Measurements from ENCODE around the gene MIEF1.

The MIEF1 gene

DNA sequence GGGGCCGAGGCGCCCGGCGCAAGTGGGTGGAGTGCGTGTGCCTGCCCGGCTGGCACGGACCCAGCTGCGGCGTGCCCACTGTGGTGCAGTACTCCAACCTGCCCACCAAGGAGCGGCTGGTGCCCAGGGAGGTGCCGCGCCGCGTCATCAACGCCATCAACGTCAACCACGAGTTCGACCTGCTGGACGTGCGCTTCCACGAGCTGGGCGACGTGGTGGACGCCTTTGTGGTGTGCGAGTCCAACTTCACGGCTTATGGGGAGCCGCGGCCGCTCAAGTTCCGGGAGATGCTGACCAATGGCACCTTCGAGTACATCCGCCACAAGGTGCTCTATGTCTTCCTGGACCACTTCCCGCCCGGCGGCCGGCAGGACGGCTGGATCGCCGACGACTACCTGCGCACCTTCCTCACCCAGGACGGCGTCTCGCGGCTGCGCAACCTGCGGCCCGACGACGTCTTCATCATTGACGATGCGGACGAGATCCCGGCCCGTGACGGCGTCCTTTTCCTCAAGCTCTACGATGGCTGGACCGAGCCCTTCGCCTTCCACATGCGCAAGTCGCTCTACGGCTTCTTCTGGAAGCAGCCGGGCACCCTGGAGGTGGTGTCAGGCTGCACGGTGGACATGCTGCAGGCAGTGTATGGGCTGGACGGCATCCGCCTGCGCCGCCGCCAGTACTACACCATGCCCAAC is 14.1 kb upstream of the MIEF1 start:
- H3K27ac ChIP-seq (ENCODE audit: low read depth, low read length) = no peak overlapping the region
- no peaks in the 10 kb centered on the region for H3K36me3 ChIP-seq (ENCODE audit: control insufficient read depth, insufficient read depth, low read length)
- no peaks in the 10 kb centered on the region for H3K4me1 ChIP-seq (ENCODE audit: control insufficient read depth, insufficient read depth, low read length)
- no peaks in the 10 kb centered on the region for H3K27me3 ChIP-seq (ENCODE audit: control insufficient read depth, insufficient read depth, low read length)
- no peak overlapping the region for H3K4me3 ChIP-seq (ENCODE audit: low read length)
- H3K9ac ChIP-seq (ENCODE audit: low read length) = no peak overlapping the region

DNA sequence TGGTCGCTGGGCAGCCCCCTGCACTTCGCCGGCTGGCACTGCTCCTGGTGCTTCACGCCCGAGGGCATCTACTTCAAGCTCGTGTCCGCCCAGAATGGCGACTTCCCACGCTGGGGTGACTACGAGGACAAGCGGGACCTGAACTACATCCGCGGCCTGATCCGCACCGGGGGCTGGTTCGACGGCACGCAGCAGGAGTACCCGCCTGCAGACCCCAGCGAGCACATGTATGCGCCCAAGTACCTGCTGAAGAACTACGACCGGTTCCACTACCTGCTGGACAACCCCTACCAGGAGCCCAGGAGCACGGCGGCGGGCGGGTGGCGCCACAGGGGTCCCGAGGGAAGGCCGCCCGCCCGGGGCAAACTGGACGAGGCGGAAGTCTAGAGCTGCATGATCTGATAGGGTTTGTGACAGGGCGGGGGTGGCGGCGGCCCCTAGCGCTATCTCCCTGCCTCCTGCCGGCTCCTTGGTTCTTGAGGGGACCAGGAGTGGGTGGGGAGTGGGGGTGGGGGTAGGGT is 13.5 kb upstream of the MIEF1 start:
- H3K27me3 ChIP-seq (ENCODE audit: control insufficient read depth, insufficient read depth, low read length) = no peaks in the 10 kb centered on the region
- H3K4me1 ChIP-seq (ENCODE audit: control insufficient read depth, insufficient read depth, low read length) = no peaks in the 10 kb centered on the region
- H3K9ac ChIP-seq (ENCODE audit: low read length) = no peak overlapping the region
- no peaks in the 10 kb centered on the region for H3K36me3 ChIP-seq (ENCODE audit: control insufficient read depth, insufficient read depth, low read length)
- H3K4me3 ChIP-seq (ENCODE audit: low read length) = no peak overlapping the region
- no peak overlapping the region for H3K27ac ChIP-seq (ENCODE audit: low read depth, low read length)

DNA sequence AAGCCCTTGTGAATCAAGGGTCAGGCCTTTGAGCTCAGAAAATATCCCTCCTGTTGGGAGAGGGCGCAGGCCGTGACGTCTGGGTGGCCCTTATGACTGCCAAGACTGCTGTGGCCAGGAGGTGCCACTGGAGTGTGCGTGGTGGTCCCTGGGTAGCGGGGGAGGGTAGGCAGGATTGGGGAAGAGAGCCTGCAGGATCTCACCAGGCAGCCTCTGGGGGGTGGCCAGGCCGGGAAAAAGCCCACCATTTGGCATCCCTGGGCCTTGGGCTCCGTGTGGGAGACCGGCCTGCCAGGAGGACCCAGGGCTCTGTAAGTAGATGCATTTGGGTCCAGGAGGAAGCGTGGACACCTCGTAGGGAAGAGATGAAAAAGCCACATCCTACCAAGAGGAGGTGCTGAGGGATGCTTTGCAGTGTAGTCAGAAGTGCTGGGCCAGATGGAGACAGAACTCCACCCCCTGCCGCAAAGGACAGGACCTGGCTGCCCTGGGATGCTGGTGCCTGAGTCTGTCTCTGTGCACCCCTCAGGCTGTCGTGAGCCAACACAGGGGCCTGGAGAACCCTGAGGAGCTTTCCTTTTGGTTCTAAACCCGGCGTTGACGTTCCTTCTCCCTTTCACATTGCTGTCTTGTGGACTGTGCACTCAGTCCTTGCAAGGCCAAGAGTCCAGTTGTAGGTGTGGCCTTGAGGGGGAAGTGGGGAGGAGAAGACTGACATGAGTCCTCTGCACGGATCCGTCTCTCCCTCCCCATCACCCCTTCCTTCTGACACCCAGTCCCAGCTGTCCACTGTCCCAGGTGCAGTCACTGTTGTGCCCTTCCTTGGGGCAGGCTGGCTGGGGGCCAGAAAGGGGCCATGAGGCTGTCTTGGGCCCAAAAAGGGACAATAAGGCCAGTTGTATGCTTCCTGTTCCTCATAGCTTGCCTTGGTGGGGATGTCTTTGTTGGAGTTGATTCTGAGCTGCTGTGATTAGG is 12.7 kb upstream of the MIEF1 start:
- no peaks in the 10 kb centered on the region for H3K4me1 ChIP-seq (ENCODE audit: control insufficient read depth, insufficient read depth, low read length)
- no peak overlapping the region for H3K27ac ChIP-seq (ENCODE audit: low read depth, low read length)
- H3K27me3 ChIP-seq (ENCODE audit: control insufficient read depth, insufficient read depth, low read length) = no peaks in the 10 kb centered on the region
- no peaks in the 10 kb centered on the region for H3K36me3 ChIP-seq (ENCODE audit: control insufficient read depth, insufficient read depth, low read length)
- no peak overlapping the region for H3K9ac ChIP-seq (ENCODE audit: low read length)
- no peak overlapping the region for H3K4me3 ChIP-seq (ENCODE audit: low read length)

DNA sequence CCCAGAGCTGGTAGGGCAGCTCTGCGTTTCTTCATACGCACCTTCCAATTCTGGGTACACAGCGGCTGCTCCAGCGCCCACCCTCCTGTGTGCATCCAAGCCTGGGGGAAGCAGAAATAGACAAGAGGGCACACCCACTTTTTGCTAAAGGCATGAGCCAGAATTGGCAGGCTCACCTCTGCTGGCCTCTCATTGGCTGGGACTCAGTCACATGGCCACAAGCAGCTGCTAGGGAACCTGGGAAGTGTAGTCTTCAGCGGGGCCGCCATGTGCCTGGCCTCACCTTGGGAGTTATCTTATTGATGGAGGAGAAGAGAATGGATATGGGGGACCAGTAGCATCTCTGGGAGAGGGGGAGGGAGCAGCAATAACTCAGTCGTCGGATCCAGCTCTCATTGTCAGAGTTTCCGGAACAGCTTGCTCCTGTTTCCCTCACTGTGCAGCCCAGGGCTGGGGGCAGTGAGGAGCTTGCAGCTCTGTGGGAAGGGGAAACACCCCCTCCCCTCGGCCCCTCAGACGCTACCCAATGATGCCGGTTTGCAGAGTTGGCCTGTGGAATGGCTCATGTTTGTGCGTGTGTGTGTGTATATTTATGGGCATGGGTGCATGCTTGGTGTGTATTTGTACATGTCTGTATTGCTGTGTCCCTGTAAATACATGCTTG is 11.8 kb upstream of the MIEF1 start:
- H3K36me3 ChIP-seq (ENCODE audit: control insufficient read depth, insufficient read depth, low read length) = no peaks in the 10 kb centered on the region
- no peak overlapping the region for H3K4me3 ChIP-seq (ENCODE audit: low read length)
- no peak overlapping the region for H3K27ac ChIP-seq (ENCODE audit: low read depth, low read length)
- H3K4me1 ChIP-seq (ENCODE audit: control insufficient read depth, insufficient read depth, low read length) = no peaks in the 10 kb centered on the region
- no peak overlapping the region for H3K9ac ChIP-seq (ENCODE audit: low read length)
- no peaks in the 10 kb centered on the region for H3K27me3 ChIP-seq (ENCODE audit: control insufficient read depth, insufficient read depth, low read length)

DNA sequence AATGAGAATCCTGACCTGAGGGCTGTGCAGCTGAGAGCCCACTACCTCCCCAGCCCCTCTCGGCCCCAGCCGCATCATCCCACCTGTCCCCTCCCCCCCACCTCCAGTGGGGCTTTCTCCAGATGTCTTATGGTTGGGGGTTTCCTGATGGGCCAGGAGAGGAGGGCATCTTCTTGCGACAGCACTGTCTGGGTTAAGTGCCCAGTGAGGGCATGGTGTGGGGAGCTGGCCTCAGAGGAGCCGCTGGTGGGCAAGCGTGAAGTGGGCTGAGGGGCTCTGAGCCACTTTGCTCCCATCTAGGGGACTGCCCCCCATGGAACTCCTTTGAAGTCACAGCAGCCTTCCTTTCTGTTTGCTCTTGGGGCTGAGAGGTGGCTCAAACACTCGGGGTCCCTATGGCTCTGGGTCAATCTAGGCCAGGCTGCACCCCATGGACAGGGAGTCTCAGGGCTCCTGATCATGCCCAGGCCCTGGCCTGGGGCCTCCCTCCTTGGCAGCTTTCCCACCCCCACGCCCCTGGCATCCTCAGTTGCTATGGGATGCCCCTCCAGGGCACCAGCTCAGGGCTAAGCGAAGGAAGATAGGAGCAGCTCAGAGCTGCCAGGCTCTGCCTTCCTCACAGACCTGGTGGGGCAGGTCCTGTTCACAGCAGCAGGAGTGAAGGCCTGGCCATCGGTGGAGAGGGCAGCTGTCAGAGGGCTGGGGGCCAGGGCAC is 11.0 kb upstream of the MIEF1 start:
- no peaks in the 10 kb centered on the region for H3K36me3 ChIP-seq (ENCODE audit: control insufficient read depth, insufficient read depth, low read length)
- no peak overlapping the region for H3K9ac ChIP-seq (ENCODE audit: low read length)
- no peak overlapping the region for H3K4me3 ChIP-seq (ENCODE audit: low read length)
- no peaks in the 10 kb centered on the region for H3K4me1 ChIP-seq (ENCODE audit: control insufficient read depth, insufficient read depth, low read length)
- H3K27ac ChIP-seq (ENCODE audit: low read depth, low read length) = no peak overlapping the region
- no peaks in the 10 kb centered on the region for H3K27me3 ChIP-seq (ENCODE audit: control insufficient read depth, insufficient read depth, low read length)

DNA sequence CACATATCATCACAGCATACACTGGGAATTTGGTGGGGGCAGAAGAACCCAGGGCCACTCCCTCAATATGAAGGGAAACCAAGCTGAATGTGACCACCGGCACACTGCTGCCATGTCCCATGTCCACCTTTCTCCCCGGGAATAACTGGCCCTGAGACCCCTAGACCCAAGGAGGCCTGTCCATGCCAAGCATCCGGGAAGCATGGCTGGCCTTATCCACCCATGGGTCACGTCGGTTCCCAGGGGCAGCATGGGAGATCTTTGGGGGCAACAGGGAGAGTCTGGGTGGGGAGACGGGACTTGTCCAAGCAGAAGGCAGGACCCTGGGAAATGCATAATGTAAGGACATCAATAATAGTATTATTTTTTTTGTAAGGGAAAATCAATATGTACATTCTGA is 10.4 kb upstream of the MIEF1 start:
- no peaks in the 10 kb centered on the region for H3K27me3 ChIP-seq (ENCODE audit: control insufficient read depth, insufficient read depth, low read length)
- no peak overlapping the region for H3K9ac ChIP-seq (ENCODE audit: low read length)

DNA sequence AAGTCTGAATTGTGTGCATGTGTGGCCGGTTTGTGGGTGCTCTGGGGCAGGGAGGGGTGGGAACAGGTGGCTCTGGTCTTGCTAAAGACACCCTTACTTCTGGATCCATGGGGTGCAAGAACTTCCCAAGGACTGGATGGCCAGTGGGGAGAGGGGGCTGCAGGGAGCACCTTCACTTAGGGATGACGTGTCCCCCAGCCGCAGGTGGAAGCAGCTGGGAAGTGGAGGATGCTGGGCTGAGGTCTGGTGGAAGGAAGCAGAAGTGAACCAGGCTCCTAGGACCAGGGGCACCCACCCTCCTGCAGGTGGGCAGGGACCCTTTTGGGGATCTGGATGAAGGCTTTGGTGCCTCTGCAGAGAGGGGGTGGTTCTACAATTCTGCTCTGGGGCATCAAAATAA is 9.9 kb upstream of the MIEF1 start:
- Histone ChIP-seq H3K4me1 (ENCODE audit: control insufficient read depth, insufficient read depth, low read length) (no peaks in the 10 kb centered on the region), H3K27ac (ENCODE audit: low read depth, low read length) (no peak overlapping the region), H3K36me3 (ENCODE audit: control insufficient read depth, insufficient read depth, low read length) (no peaks in the 10 kb centered on the region), H3K9ac (ENCODE audit: low read length) (no peak overlapping the region), H3K4me3 (ENCODE audit: low read length) (no peak overlapping the region), H3K27me3 (ENCODE audit: control insufficient read depth, insufficient read depth, low read length) (no peaks in the 10 kb centered on the region)

More for the DNA sequence above, 10.4 kb upstream of the MIEF1 start:
- no peak overlapping the region for H3K4me3 ChIP-seq (ENCODE audit: low read length)
- H3K27ac ChIP-seq (ENCODE audit: low read depth, low read length) = no peak overlapping the region
- no peaks in the 10 kb centered on the region for H3K4me1 ChIP-seq (ENCODE audit: control insufficient read depth, insufficient read depth, low read length)
- H3K36me3 ChIP-seq (ENCODE audit: control insufficient read depth, insufficient read depth, low read length) = no peaks in the 10 kb centered on the region

DNA sequence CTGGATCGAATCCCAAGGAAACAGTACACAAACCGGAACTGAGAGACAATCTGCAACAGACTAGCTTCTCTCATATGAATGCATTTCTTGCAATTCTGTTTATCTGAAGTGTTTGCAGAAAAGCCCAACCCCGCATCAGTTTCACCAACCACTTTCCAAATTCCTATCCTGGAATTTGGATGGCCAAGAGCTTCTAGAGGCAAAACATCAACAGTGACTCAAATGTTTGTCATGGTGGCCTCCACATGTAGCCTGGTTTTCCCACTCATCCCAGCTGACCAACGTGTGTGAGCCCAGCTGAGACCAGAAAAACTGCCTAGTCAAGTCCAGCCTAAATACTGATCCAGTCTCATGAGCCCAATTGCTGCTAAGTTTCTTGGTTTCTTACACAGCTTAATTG is 8.3 kb upstream of the MIEF1 start:
- Histone ChIP-seq H3K27ac (ENCODE audit: low read depth, low read length) (no peak overlapping the region), H3K4me3 (ENCODE audit: low read length) (no peak overlapping the region), H3K36me3 (ENCODE audit: control insufficient read depth, insufficient read depth, low read length) (no peaks in the 10 kb centered on the region), H3K27me3 (ENCODE audit: control insufficient read depth, insufficient read depth, low read length) (no peaks in the 10 kb centered on the region), H3K4me1 (ENCODE audit: control insufficient read depth, insufficient read depth, low read length) (no peaks in the 10 kb centered on the region), H3K9ac (ENCODE audit: low read length) (no peak overlapping the region)

DNA sequence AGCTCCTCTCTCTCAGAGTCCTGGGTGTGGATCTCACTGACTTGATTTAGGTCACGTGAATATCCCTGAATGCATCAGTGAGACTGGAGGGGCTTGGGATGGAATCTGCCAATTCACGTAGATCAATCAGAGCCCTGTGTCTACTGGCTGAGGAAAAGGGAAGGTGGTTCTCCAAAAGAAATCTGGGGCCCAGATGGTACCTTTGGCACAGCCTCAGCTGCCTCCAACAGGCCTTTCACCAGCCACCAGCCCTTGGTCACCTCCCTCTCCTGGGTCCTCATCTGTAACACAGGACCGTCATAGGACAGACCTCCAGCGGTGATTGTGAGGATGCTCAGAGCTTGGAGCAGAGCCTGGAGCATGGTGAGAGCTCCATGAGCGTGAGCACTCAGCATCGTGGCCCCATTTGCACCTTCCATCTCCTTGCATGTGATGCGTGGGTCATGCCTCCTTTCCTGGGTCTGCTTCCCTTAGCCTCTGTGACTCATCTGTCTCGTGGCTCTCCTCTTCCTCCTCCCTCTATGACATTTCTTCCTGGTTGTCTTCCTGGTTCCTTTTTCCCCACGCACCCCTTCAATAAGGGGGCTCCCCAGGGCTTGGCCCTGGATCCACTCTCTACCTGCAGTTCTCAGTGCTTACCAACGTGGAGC is 7.5 kb upstream of the MIEF1 start:
- no peak overlapping the region for H3K9ac ChIP-seq (ENCODE audit: low read length)
- no peak overlapping the region for H3K27ac ChIP-seq (ENCODE audit: low read depth, low read length)
- no peaks in the 10 kb centered on the region for H3K4me1 ChIP-seq (ENCODE audit: control insufficient read depth, insufficient read depth, low read length)
- H3K4me3 ChIP-seq (ENCODE audit: low read length) = no peak overlapping the region
- no peaks in the 10 kb centered on the region for H3K27me3 ChIP-seq (ENCODE audit: control insufficient read depth, insufficient read depth, low read length)
- H3K36me3 ChIP-seq (ENCODE audit: control insufficient read depth, insufficient read depth, low read length) = no peaks in the 10 kb centered on the region

DNA sequence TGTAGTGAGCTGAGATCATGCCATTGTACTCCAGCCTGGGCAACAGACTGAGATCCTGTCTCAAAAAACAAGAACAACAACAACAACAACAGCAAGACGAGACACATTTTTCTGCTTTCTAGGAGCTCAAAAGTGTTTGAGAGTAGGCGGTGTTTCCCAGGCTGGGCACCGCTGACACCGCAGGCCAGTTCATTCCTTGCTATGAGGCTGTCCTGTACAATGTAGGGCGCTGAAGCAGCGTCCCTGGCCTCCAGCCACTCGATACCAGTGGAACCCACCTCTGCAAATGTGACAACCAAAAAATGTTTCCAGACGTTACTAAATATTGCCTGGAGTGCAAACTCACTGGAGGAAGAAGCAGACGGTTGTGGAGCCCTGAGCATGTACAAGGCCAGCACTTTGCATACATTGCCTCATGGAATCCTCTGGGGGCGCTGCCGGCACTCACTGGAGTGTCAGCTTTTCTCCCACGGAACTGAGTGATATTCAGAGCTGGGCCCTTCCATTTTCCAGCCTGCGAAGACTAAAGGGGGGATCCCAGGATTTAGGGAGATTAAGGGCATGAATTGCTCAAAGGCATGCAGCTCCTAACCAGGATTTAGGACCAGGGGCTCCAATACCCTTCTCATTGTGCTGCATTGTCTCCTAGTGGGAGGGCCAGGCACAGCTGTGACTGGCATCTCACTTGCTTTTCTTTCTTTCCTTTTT is 5.8 kb upstream of the MIEF1 start:
- H3K4me3 ChIP-seq (ENCODE audit: low read length) = no peak overlapping the region
- no peak overlapping the region for H3K27ac ChIP-seq (ENCODE audit: low read depth, low read length)

DNA sequence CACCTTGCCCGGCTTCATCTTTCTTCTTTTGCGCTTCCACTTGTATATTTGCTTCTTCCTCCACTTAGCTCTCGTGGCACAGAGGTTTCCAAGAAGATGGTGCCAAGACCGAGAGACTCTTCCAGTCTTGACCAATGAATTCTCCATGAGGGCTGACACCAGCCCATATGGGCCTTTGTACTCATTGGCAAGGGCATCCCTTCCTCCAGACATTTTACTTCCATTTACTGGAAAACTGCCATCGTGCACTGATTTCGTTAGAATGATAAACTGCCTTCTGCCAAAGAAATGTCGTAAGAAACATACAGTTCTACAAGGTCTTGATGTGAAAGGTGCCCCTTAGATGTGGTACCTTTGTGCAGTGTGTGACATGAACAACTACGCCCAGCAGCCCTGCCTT is 4.7 kb upstream of the MIEF1 start:
- Histone ChIP-seq H3K27me3 (ENCODE audit: control insufficient read depth, insufficient read depth, low read length) (no peaks in the 10 kb centered on the region), H3K4me1 (ENCODE audit: control insufficient read depth, insufficient read depth, low read length) (peaks cover 10% of the 10 kb centered on the region), H3K9ac (ENCODE audit: low read length) (no peak overlapping the region), H3K36me3 (ENCODE audit: control insufficient read depth, insufficient read depth, low read length) (no peaks in the 10 kb centered on the region), H3K27ac (ENCODE audit: low read depth, low read length) (no peak overlapping the region), H3K4me3 (ENCODE audit: low read length) (no peak overlapping the region)

More for the DNA sequence above, 5.8 kb upstream of the MIEF1 start:
- H3K9ac ChIP-seq (ENCODE audit: low read length) = no peak overlapping the region
- H3K27me3 ChIP-seq (ENCODE audit: control insufficient read depth, insufficient read depth, low read length) = no peaks in the 10 kb centered on the region
- peaks cover 3% of the 10 kb centered on the region for H3K4me1 ChIP-seq (ENCODE audit: control insufficient read depth, insufficient read depth, low read length)
- no peaks in the 10 kb centered on the region for H3K36me3 ChIP-seq (ENCODE audit: control insufficient read depth, insufficient read depth, low read length)
